HG03135 (cell line): Measurements from ENCODE around the gene BCS1L.
"Not testable (repeated sequence)": the region's sequence is repeated elsewhere in the genome, so short reads cannot be mapped to it uniquely, and the experiment has no call there.

Experiments
- ATAC-seq: cut with Tn5 transposase; IDR thresholded peaks from one replicate; pipeline ENCODE4 v1.9.1; 2021; ENCODE audit warnings: mild to moderate bottlenecking, moderate library complexity; ENCODE audit not compliant: unreplicated experiment

The BCS1L gene

DNA sequence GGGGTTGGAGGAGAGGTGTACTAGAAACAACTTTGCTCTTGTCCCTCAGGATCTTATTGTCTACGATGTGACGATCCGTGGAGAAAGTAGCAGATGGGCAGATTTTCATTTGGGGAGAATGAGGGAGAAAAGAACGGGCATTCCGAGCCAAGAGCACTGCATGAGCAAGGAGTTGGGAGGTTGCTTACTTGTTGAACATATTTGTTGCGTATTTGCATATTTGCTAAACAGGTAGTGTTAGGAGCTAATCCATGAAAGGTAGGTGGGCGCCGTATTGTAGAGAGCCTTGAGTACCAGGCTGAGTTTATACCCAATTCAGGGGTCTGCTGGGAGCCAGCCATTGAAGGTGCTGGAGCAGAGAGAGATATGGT lies 490 bp downstream of the BCS1L start:
- no peak for ATAC-seq

DNA sequence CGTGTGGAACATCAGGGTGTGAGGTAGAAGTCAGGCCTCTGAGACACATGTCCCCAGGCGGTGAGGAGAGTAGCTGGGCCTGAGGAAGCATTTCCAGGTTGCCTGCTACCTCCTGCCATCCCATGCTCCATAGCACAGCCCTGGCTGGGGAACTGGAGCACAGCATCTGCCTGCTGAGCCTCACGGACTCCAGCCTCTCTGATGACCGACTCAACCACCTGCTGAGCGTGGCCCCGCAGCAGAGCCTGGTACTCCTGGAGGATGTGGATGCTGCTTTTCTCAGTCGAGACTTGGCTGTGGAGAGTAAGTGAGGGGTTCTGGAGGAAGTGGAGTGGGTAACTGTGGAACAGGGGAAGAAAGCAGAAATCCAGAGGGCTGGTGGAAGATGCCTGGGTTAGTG lies 2.9 kb downstream of the BCS1L start:
- no peak for ATAC-seq

DNA sequence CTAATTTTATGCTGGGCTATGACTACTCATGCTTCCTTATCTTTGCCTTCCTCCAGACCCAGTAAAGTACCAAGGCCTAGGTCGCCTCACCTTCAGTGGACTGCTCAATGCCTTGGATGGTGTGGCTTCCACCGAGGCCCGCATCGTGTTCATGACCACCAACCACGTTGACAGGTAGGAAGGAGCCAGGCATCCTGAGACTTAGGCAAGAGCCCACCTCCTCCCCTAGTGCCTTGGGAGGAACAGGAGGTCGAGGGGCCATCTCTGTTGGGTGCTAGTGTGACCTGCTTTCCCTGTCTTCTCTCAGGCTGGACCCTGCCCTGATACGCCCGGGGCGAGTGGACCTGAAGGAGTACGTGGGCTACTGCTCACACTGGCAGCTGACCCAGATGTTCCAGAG lies 3.3 kb downstream of the BCS1L start:
- ATAC-seq = no peak

DNA sequence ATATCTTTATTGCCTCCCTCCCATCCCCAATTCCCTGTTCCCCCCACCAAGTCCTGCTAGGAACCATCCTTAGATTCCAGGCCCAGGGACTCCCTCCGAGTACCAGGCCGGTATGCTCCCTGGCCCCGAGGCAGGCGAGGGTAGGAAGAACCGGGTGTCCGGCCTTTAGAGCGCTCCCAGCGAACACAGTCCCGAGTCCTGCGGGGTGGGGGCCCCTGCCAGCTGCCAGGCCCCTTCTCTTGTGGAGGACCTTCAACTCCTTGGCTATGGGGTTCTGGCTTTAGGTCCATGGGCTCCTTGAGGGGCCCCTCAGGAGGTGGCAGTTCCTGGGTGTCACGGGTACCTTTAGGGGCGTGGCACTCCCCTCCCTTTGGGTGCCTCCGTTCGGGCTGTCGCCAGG lies 4.4 kb downstream of the BCS1L start:
- ATAC-seq = no peak

GRCh38 chr2:218664653-218665052 lies 5.2 kb downstream of the BCS1L start:
- ATAC-seq = no peak

GRCh38 chr2:218671097-218671653 lies 11.7 kb downstream of the BCS1L start:
- no peak for ATAC-seq

DNA sequence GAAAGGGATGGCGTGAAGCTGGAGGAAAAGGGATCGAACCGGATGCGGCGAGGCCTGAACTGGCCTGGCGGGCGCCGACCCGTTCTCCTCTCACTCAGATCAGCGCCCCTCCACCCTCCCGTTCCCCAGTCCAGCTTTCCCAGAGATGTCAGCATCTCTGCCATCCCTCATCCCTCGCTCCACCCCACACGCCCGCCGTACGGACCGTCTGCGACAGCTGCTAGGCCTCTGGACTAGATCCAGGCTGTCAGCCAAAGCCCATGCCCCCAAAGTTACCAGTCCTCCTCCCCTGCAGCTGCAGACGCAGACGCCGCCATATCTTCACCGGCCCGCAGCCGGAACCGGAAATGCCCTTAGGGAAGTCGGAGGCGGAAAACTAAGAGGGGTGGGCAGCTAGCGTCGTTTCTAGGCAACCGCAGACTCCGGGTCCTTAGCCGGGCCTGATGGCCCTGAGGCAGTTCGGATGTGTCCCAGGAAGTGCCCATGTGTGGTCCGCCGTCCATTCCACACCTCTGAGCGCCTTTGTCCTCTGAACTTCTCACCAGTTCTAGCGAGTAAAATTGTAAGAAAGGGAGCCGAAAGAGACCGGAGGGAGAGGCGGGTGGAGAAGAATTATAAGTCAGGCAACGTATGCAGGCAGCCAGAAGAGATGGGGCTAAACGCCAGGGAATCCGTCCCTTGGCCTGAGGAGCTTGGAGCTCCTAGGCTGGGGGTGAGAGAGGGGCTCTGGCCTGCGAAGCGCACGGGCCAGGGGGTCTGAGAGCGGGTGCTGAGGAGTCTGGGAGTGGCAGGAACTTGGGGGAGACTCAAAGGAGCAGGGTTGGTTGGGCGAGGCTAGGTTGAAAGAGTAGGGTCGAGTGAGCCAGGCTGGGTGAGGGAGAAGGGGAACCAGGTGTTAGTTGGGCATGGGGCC lies 12.4 kb downstream of the BCS1L start, which contains the start of the genes RNF25 and STK36:
Gene RNF25 (minus strand): TSS at position 349 of the 913 bp plus-strand sequence. CDS start 32 bp downstream, at position 317.
Gene STK36 (plus strand): TSS at position 433 of the 913 bp plus-strand sequence. CDS start 744 bp downstream, outside the sequence.
- peak; percentile 95 for ATAC-seq

DNA sequence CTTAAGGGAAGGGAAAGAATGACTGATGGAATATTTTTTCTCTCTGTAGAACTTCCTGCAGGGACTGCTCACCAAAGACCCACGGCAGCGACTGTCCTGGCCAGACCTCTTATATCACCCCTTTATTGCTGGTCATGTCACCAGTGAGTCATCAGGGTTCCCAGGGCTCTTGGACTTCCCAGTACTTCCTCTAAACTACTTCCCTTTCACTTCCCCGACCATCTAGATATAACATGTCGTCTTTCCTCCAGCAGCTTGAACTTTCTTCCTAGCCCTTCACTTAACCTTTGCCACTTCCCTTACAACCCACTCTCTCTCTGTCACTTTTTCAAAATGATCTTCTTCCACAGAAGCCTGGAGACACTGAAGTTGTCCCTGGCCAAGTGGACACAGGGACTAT lies 19.6 kb downstream of the BCS1L start:
- no peak for ATAC-seq

DNA sequence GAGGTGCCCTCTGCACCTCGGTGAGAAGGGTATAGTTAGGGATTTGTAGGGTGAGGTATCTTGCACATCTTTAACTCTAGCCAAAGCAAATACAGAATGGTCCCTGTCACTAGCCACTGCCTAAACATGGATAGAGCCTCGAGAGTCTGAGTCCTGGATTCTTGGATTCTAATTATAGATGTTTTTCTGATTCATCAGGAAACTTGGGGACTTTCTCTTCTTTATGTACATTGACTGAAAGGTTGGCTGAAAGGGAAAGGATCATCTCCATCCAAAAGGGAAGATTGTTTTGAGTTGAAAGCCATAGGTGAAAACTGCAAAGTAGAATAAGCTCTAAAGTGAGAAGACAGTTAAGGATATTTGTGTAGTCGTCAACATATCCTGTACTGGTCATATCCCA lies 20.6 kb downstream of the BCS1L start:
- ATAC-seq = no peak

DNA sequence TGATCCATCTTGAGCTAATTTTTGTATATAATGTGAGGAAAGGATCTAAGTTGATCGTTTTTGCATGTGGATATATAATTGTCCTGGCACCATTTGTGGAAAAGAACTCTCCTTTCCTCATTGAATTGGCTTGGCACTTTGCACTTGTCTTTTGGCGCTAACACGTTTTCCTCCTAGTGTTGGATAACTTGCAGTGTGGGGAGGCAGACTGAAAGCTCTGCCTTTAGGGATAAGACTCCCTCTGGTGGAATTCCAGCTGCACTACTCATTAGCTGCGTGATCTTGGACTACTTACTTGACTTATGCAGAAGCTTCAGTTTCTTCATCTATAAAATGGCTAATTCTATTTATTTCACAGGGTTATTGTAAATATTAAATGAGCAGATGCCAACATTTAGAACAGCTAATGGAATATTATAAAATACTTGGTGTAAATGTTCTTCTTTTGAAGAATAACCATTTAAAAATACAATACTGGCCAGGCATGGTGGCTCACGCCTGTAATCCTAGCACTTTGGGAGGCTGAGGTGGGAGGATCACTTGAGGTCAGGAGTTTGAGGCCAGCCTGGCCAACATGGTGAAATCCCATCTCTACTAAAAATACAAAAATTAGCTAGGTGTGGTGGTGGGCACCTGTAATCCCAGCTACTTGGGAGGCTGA lies 28.0 kb downstream of the BCS1L start:
- ATAC-seq = not testable (repeated sequence)

- no peak for ATAC-seq
These were observed 31.8 kb downstream of the BCS1L start for GRCh38 chr2:218691234-218691633.

DNA sequence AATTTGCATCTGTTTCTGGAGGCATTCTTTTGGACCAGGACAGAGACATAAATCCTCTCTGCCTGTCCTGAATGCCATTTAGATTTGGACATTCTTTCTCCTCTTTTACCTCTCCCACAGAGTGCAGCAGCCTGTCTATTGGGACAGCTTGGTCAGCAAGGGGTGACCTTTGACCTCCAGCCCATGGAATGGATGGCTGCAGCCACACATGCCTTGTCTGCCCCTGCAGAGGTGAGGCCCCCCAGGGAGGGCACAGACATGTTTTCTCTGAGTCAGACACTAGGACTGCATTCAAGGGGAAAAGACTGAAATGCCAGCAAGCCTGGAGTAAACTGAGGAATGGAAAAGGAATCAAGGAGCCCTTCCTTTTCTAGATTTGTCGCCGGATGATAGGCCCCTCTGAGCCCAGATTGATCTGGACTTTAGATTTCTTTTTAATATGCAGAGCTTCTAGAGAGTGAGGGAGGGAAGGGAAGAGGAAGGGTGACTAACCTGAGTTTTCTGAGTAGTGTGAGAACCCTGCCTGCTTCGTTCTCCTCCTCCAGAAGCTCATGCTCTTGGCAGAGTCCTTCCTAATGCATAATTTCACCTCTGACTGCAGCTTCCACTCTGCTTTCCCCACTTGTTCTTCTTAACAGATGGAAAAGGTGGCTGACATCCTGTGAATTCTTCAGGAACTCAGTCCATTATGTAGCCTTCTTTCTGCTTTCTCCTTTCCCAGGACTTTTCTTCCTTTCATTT lies 35.1 kb downstream of the BCS1L start:
- ATAC-seq = no peak

- no peak for ATAC-seq
These were observed 39.4 kb downstream of the BCS1L start for GRCh38 chr2:218698885-218699284.

- no peak for ATAC-seq
These were observed 42.3 kb downstream of the BCS1L start for GRCh38 chr2:218701806-218702205.

GRCh38 chr2:218703341-218703740 lies 43.9 kb downstream of the BCS1L start:
- no peak for ATAC-seq

DNA sequence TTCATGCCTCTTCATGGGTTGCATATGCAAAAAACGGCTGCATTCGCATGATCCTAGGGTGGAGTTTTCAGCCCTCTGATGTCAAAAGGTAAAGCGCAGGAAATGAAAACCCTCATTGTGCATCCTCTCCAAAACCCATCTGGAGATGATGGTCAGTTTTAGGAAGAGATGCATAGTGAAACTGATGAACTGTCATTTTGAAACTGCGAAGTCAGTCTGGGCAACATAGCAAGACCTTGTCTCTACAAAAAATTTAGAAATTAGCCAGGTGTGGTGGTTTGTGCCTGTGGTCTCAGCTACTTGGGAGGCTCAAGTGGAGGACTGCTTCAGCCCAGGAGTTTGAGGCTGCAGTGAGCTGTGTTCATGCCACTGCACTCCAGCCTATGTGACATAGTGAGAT lies 48.6 kb downstream of the BCS1L start:
- no peak for ATAC-seq

GRCh38 chr2:218709908-218710307 lies 50.4 kb downstream of the BCS1L start:
- no peak for ATAC-seq

DNA sequence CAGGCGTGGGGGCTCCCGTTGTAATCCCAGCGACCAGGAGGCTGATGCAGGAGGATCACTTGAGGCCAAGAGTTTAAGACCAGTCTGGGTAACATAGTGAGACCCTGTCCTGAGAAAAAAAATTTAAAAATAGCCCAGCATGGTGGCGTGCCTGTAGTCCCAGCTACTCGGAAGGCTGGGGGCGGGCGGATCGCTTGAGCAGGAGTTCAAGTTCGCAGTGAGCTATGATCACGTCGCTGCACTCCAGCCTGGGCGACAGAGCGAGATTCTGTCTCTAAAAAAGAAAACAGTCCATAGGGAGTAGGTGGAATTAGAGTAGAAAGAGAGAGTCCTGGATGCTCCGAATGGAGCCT lies 50.8 kb downstream of the BCS1L start:
- no peak for ATAC-seq

- peak; percentile 94 for ATAC-seq
These were observed 51.4 kb downstream of the BCS1L start, which contains the start of gene TTLL4 for GRCh38 chr2:218710687-218711549. Gene TTLL4, plus strand, starts transcription at chr2:218710835. Its CDS starts 26,842 bp downstream, at chr2:218737677.

DNA sequence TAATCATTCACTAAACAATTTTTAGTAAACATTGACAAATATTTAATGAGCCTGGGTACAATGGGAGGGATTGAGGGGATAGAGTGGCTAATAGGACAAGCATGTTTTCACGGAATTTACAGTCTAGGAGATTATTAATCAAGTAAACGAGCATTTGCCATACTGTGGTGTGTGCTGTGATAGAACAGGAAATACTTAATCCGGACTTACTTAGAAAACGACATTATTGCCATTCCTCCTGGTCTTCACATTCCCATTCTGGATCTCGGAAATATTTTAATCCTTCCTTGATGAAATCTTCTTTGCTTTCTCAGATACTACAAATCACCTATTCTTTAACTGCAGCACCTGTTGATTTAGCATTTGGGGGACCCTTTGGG lies 52.1 kb downstream of the BCS1L start:
- no peak for ATAC-seq
